Measurements from ENCODE around the gene GRIN3A.

DNA sequence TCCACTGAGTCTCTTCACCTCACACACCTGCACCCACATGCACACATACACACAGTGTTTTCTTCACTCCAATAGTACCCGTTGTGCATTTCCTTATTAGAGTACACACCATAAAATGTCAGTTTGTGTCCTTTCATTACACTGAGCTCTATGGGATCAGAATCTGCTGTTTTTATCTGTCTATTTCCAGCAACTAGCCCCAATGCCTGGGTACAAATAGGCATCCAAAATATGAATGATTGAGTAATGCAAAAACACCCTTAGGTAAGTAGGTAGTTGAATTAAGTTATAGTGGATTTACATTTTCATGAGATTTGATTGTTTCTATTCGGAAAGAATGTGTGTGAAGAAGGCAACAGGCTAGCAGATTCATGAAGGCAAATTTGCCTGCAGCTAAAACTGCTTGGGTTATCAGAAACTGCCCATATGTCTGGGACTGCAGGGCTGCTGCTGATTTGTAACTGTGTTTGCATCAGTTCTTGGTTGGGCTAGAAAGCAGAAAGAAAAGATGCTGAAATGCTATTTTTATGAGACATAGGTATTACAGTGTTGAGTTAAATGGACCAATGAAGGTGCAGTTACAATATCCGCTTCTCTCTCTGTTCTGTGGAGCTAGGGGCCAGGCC, 170.6 kb downstream of the GRIN3A start:
- TF ChIP-seq, protein P1, sequence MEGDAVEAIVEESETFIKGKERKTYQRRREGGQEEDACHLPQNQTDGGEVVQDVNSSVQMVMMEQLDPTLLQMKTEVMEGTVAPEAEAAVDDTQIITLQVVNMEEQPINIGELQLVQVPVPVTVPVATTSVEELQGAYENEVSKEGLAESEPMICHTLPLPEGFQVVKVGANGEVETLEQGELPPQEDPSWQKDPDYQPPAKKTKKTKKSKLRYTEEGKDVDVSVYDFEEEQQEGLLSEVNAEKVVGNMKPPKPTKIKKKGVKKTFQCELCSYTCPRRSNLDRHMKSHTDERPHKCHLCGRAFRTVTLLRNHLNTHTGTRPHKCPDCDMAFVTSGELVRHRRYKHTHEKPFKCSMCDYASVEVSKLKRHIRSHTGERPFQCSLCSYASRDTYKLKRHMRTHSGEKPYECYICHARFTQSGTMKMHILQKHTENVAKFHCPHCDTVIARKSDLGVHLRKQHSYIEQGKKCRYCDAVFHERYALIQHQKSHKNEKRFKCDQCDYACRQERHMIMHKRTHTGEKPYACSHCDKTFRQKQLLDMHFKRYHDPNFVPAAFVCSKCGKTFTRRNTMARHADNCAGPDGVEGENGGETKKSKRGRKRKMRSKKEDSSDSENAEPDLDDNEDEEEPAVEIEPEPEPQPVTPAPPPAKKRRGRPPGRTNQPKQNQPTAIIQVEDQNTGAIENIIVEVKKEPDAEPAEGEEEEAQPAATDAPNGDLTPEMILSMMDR (conservative IDR thresholded peaks at IDR 0.05; ENCODE audit: low read depth, low read length) = no peak
- TF ChIP-seq RCOR1 (IDR thresholded peaks at IDR 0.05; ENCODE audit: insufficient replicate concordance, low read length) (no peak), MAZ (IDR thresholded peaks at IDR 0.05; ENCODE audit: borderline replicate concordance, low read depth, low read length) (no peak), POLR2A (IDR thresholded peaks at IDR 0.05; ENCODE audit: low read depth, low read length) (no peak)
- TF ChIP-seq, protein P2, sequence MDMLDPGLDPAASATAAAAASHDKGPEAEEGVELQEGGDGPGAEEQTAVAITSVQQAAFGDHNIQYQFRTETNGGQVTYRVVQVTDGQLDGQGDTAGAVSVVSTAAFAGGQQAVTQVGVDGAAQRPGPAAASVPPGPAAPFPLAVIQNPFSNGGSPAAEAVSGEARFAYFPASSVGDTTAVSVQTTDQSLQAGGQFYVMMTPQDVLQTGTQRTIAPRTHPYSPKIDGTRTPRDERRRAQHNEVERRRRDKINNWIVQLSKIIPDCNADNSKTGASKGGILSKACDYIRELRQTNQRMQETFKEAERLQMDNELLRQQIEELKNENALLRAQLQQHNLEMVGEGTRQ (IDR thresholded peaks at IDR 0.05; ENCODE audit: low read depth, low read length) = no peak
